ENCODE data around the gene CS.

Gene CS

GRCh38 chr12:56243731-56244181 lies 56.4 kb downstream of the CS start:
- DNase-seq: no peak

GRCh38 chr12:56242986-56243385 lies 57.1 kb downstream of the CS start:
- DNase-seq: no peak

- DNase-seq: no peak
These were observed 58.5 kb downstream of the CS start for GRCh38 chr12:56241424-56242303.

- DNase-seq: no peak
These were observed 62.6 kb downstream of the CS start for GRCh38 chr12:56237552-56237951.

- no peak for DNase-seq
These were observed 63.1 kb downstream of the CS start for GRCh38 chr12:56236985-56237384.

- DNase-seq: no peak
These were observed 64.0 kb downstream of the CS start for GRCh38 chr12:56236091-56236490.

- no peak for DNase-seq
These were observed 65.2 kb downstream of the CS start for GRCh38 chr12:56234746-56235436.

- no peak for DNase-seq
These were observed 68.9 kb downstream of the CS start for GRCh38 chr12:56231184-56231582.

GRCh38 chr12:56230432-56231183 lies 69.5 kb downstream of the CS start:
- DNase-seq: no peak

GRCh38 chr12:56229916-56230431 lies 70.2 kb downstream of the CS start, which contains the start of gene SLC39A5:
Gene SLC39A5, plus strand, starts transcription at chr12:56230051. Its CDS starts 1,224 bp downstream, at chr12:56231275.
- DNase-seq: no peak

- no peak for DNase-seq
These were observed 71.0 kb downstream of the CS start for GRCh38 chr12:56229082-56229481.

GRCh38 chr12:56224954-56225353 lies 75.2 kb downstream of the CS start:
- no peak for DNase-seq

GRCh38 chr12:56224102-56224701 lies 75.9 kb downstream of the CS start, which contains the start of gene NABP2:
Gene NABP2, plus strand, starts transcription at chr12:56224342. Its CDS starts 515 bp downstream, at chr12:56224857.
- peak; percentile 98 for DNase-seq

- DNase-seq: no peak
These were observed 76.5 kb downstream of the CS start for GRCh38 chr12:56223571-56224101.

GRCh38 chr12:56222531-56222895 lies 77.6 kb downstream of the CS start:
- no peak for DNase-seq

GRCh38 chr12:56221757-56222530 lies 78.2 kb downstream of the CS start, which contains the start of gene RNF41:
Gene RNF41, minus strand, starts transcription at chr12:56221922. Its CDS starts 7,875 bp downstream, at chr12:56214047.
- DNase-seq: peak; percentile 95
